HG02759 (cell line): ENCODE data around the gene DAB2IP.

Source experiments
- ATAC-seq: cut with Tn5 transposase; IDR thresholded peaks from one replicate; pipeline ENCODE4 v1.9.1; 2021; ENCODE audit warnings: mild to moderate bottlenecking, moderate library complexity; ENCODE audit not compliant: unreplicated experiment

Gene DAB2IP

DNA sequence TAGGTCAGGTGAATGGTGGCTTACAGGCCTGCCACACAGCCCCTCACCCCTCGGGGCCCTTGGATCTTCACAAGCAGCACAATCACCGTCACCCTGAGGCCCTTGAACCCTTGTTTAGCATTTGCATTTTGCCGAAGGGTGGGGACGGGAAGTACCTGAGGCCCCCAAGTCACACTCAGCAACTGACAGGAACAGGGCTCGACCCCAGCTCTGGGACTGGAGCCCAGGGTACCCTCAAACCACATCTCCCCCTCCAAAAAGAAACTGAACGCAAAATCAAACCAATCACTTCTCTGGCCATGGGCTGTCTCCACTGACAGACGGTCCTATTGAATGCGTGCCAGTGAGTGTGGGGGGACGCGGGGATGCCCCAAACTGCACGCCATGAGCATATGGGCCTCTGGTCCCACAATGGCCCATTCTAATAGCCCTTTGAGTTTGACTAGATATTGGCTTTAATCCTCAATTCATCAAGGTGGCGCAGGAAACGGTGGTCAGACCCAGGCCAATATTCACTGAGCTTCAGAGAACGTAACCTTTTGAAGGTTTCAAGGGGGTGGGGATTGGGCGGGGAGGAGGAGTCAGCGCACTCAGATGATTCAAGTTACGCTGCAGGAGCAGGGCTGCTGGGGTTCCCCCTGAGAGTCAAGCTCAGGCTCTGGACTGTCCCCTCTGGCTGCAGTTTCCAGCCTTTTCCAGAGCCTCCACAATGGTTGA, 176.0 kb downstream of the DAB2IP start:
- no peak for ATAC-seq

DNA sequence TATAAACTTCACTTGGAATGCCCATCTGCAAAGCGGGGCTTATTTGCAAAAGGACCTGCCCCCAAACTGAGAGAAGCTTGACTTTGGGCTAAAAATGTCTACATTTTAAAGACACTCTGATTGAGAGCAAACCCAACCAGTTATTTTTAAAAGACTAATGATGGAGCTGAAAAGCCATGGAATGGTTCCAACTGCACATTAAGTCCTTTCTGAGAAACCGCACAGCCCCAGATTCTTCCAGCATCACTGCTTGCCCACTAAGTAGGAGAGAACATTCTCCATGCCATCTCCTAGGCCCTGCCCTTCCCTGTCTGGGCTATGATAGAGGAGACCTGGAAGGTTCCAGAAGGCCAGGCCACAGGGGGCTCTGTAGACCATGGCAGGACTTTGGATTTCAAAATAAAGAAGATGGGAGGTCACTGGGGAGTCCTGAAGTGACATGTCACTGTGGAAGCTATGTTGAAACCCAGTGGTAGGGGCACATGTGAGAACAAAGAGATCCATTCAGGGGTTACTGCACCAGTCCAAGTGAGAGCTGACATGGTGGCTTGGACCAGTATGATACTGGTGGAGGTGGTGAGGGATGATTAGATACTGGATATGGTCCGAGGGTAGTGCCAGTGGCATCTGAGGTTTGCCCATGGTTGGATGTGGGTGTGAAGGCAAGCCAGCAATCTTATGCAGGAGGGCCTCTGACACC, 179.2 kb downstream of the DAB2IP start:
- ATAC-seq: no peak

DNA sequence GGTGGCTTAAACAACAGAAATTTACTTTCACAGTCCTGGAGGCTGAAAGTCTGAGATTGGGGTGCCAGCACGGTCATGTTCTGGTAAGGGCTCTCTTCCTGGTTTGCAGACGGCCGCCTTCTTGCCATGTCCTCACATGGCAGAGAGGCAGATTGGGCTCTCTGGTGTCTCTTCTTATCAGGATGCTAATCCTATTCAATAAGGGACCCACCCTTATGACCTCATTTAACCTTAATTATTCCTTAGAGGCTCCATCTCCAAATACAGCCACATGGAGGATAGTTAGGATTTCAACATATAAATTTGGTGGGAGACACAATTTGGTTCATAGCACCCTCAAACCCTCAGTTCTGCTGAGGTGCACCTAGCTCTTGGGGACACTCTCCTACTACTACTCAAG, 180.4 kb downstream of the DAB2IP start:
- ATAC-seq: no peak

DNA sequence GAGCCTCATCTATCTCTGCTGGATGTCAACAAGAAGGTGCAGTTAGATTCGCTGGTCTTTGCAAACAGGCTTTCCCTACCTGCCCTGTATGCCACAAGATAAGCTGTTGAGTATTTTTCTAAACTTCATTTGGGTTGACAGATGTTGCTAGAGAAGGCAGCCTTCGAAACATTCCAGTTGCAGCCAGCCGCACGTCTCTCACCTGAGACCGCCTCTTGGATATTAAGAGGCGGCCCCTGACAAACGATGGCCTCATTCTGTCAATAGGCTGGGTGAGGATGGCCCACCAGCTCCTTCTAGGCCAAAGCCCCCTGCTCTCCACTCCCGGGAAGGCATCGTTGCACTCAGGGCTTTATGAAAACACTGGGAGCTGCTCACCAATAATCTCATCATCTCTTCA, 181.6 kb downstream of the DAB2IP start:
- no peak for ATAC-seq
